Measurements from ENCODE around the gene COX5A. TPM values are rescaled to one million over a fixed set of nuclear protein-coding genes. Genes with fewer than 3 reads are reported as not detected.
"Not testable (repeated sequence)": the region's sequence is repeated elsewhere in the genome, so short reads cannot be mapped to it uniquely, and the experiment has no call there.

The COX5A gene
- total RNA-seq, 1 experiment from 2014 or later = 307 TPM

- intact Hi-C loops (cut with micrococcal nuclease) = no loop called here
- Histone ChIP-seq H3K9me3 (ENCODE audit: control insufficient read depth in 1 of 2, insufficient read depth in 1 of 2, low read depth in 1 of 2, low read length in 2 of 2) (no peaks in the 10 kb centered on the region), H3K4me1 (ENCODE audit: control insufficient read depth in 1 of 2, insufficient read depth in 2 of 2, low read length in 2 of 2) (peaks cover 16 to 58% of the 10 kb centered on the region in 2 experiments), H3K4me2 (ENCODE audit: low read length) (peak overlapping the region; percentile 86), H3K9ac (ENCODE audit: low read length) (0 out of 2 replicates have a peak overlapping the region, but pooled peaks have one; percentile 88), H2AFZ (ENCODE audit: low read depth, low read length, poor library complexity, severe bottlenecking) (no peak overlapping the region), H3K9me2 (ENCODE audit: insufficient read depth) (no peaks in the 10 kb centered on the region), H3K79me2 (ENCODE audit: insufficient read depth, low read length) (peaks cover 16% of the 10 kb centered on the region; the same call in 1 of the 2 replicates), H3K36me3 (ENCODE audit: control insufficient read depth in 1 of 2, insufficient read depth in 2 of 2, low read length in 2 of 2) (peaks cover 5 to 22% of the 10 kb centered on the region in 2 experiments; a peak in 2 of 4 replicates), H3K27ac (ENCODE audit: low read depth, low read length) (no peak overlapping the region), H4K20me1 (ENCODE audit: insufficient read depth) (no peaks in the 10 kb centered on the region), H3K4me3 (replicated peaks in 1 of 2; ENCODE audit: low read depth in 1 of 2, low read length in 2 of 2) (peak overlapping the region in 1 of 2 experiments; percentile 79; a peak in 2 of 4 replicates), H3K27me3 (ENCODE audit: insufficient read depth, low read length) (no peaks in the 10 kb centered on the region)
- ChIA-PET CTCF (no interaction called here), RAD21 (ENCODE audit: low non-redundant PET in 1 of 2, low total read pairs in 2 of 2, uncharacterized antibody in 2 of 2, unreplicated experiment in 2 of 2) (no interaction called here), POLR2A (no interaction called here)
- TF ChIP-seq RAD21 (IDR thresholded peaks at IDR 0.05; ENCODE audit: low read depth) (no peak), FOSL1 (IDR thresholded peaks at IDR 0.05; ENCODE audit: low read depth) (no peak), POLR2A (IDR thresholded peaks at IDR 0.05; ENCODE audit: borderline replicate concordance, extremely low read depth, insufficient read depth, insufficient read length) (no peak), CBX3 (IDR thresholded peaks at IDR 0.05; ENCODE audit: low read depth) (no peak), SRF (IDR thresholded peaks at IDR 0.05; ENCODE audit: low read depth) (no peak), ZNF274 (IDR thresholded peaks at IDR 0.05; ENCODE audit: low read depth, low read length) (no peak), EGR1 (IDR thresholded peaks at IDR 0.05; ENCODE audit: low read depth) (no peak), ZFX (IDR thresholded peaks at IDR 0.05) (no peak)
- no peak for ATAC-seq
- BruUV-seq (replicated peaks) = no TSS peak
- no peak for DNase-seq (ENCODE audit: low read depth, low spot score)
Observed at GRCh38 chr15:74888716-74889115, 49.2 kb downstream of the COX5A start.

DNA sequence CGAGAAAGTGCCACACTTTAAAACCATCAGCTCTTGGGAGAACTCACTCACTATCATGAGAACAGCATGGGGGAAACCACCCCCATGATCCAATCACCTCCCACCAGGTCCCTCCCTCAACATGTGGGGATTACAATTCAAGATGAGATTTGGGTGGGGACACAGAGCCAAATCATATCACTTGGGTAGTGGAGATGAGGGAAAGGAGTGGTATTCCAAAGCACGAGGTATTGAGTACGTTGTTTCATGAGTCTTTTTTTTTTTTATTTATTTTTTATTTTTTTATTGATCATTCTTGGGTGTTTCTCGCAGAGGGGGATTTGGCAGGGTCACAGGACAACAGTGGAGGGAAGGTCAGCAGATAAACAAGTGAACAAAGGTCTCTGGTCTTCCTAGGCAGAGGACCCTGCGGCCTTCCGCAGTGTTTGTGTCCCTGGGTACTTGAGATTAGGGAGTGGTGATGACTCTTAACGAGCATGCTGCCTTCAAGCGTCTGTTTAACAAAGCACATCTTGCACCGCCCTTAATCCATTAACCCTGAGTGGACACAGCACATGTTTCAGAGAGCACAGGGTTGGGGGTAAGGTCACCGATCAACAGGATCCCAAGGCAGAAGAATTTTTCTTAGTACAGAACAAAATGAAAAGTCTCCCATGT, 50.2 kb downstream of the COX5A start:
- H3K27ac ChIP-seq (ENCODE audit: low read depth, low read length); DNase-seq (ENCODE audit: low read depth, low spot score); CTCF ChIA-PET; H3K4me2 ChIP-seq (ENCODE audit: low read length); RAD21 ChIA-PET (ENCODE audit: low non-redundant PET in 1 of 2, low total read pairs in 2 of 2, uncharacterized antibody in 2 of 2, unreplicated experiment in 2 of 2); H3K27me3 ChIP-seq (ENCODE audit: insufficient read depth, low read length); intact Hi-C loops (cut with micrococcal nuclease); H3K9ac ChIP-seq (ENCODE audit: low read length); POLR2A ChIA-PET; BruUV-seq (replicated peaks); H4K20me1 ChIP-seq (ENCODE audit: insufficient read depth); H2AFZ ChIP-seq (ENCODE audit: low read depth, low read length, poor library complexity, severe bottlenecking); H3K9me2 ChIP-seq (ENCODE audit: insufficient read depth); ATAC-seq; H3K9me3 ChIP-seq (ENCODE audit: control insufficient read depth in 1 of 2, insufficient read depth in 1 of 2, low read depth in 1 of 2, low read length in 2 of 2); H3K4me3 ChIP-seq (replicated peaks in 1 of 2; ENCODE audit: low read depth in 1 of 2, low read length in 2 of 2): not testable (repeated sequence)
- Histone ChIP-seq H3K4me1 (ENCODE audit: control insufficient read depth in 1 of 2, insufficient read depth in 2 of 2, low read length in 2 of 2) (peaks cover 13 to 48% of the 10 kb centered on the region in 2 experiments), H3K36me3 (ENCODE audit: control insufficient read depth in 1 of 2, insufficient read depth in 2 of 2, low read length in 2 of 2) (peaks cover 2 to 15% of the 10 kb centered on the region in 2 experiments; a peak in 2 of 4 replicates), H3K79me2 (ENCODE audit: insufficient read depth, low read length) (peaks cover 16% of the 10 kb centered on the region; the same call in 1 of the 2 replicates)
